ENCODE data around the gene OXA1L.
"Not testable (repeated sequence)": the region's sequence is repeated elsewhere in the genome, so short reads cannot be mapped to it uniquely, and the experiment has no call there.

The OXA1L gene

GRCh38 chr14:22768947-22769346, 2.5 kb downstream of the OXA1L start:
- DNase-seq (ENCODE audit: low read depth in 2 of 2), result no peak

- no peak for DNase-seq (ENCODE audit: low read depth in 2 of 2)
Observed at GRCh38 chr14:22769369-22769768, 2.9 kb downstream of the OXA1L start.

GRCh38 chr14:22770481-22771187, 4.1 kb downstream of the OXA1L start:
- no peak for DNase-seq (ENCODE audit: low read depth in 2 of 2)

GRCh38 chr14:22772725-22773124, 6.2 kb downstream of the OXA1L start:
- no peak for DNase-seq (ENCODE audit: low read depth in 2 of 2)

- DNase-seq (ENCODE audit: low read depth in 2 of 2), result no peak
Observed at GRCh38 chr14:22773162-22774010, 6.9 kb downstream of the OXA1L start.

- no peak for DNase-seq (ENCODE audit: low read depth in 2 of 2)
Observed at GRCh38 chr14:22774011-22774706, 7.7 kb downstream of the OXA1L start.

- no peak for DNase-seq (ENCODE audit: low read depth in 2 of 2)
Observed at GRCh38 chr14:22776215-22776614, 9.7 kb downstream of the OXA1L start.

GRCh38 chr14:22776849-22777248, 10.4 kb downstream of the OXA1L start:
- DNase-seq (ENCODE audit: low read depth in 2 of 2), result not testable (repeated sequence)

GRCh38 chr14:22778084-22778483, 11.6 kb downstream of the OXA1L start:
- DNase-seq (ENCODE audit: low read depth in 2 of 2), result no peak

GRCh38 chr14:22780105-22780679, 13.7 kb downstream of the OXA1L start:
- DNase-seq (ENCODE audit: low read depth in 2 of 2), result no peak

GRCh38 chr14:22780941-22781300, 14.4 kb downstream of the OXA1L start:
- no peak for DNase-seq (ENCODE audit: low read depth in 2 of 2)

- no peak for DNase-seq (ENCODE audit: low read depth in 2 of 2)
Observed at GRCh38 chr14:22781301-22781991, 15.0 kb downstream of the OXA1L start.

GRCh38 chr14:22786685-22787084, 20.2 kb downstream of the OXA1L start:
- DNase-seq (ENCODE audit: low read depth in 2 of 2), result no peak

- DNase-seq (ENCODE audit: low read depth in 2 of 2), result no peak
Observed at GRCh38 chr14:22791301-22791700, 24.8 kb downstream of the OXA1L start.

GRCh38 chr14:22792158-22792557, 25.7 kb downstream of the OXA1L start:
- no peak for DNase-seq (ENCODE audit: low read depth in 2 of 2)

GRCh38 chr14:22793550-22793949, 27.1 kb downstream of the OXA1L start:
- not testable (repeated sequence) for DNase-seq (ENCODE audit: low read depth in 2 of 2)

GRCh38 chr14:22793976-22794375, 27.5 kb downstream of the OXA1L start:
- no peak for DNase-seq (ENCODE audit: low read depth in 2 of 2)

- DNase-seq (ENCODE audit: low read depth in 2 of 2), result no peak
Observed at GRCh38 chr14:22794551-22794951, 28.1 kb downstream of the OXA1L start.

- DNase-seq (ENCODE audit: low read depth in 2 of 2), result no peak
Observed at GRCh38 chr14:22796087-22796707, 29.7 kb downstream of the OXA1L start.

- DNase-seq (ENCODE audit: low read depth in 2 of 2), result no peak
Observed at GRCh38 chr14:22797017-22797917, 30.8 kb downstream of the OXA1L start.
